ENCODE data around the gene PTTG2.

- TF ChIP-seq CTCF (IDR thresholded peaks at IDR 0.05; ENCODE audit: poor library complexity) (no peak), EZH2phosphoT487 (IDR thresholded peaks at IDR 0.05; ENCODE audit: low read depth, severe bottlenecking, unreplicated experiment) (no peak), EZH2 (IDR thresholded peaks at IDR 0.05; ENCODE audit: borderline replicate concordance) (no peak)
Observed at GRCh38 chr4:37990731-37991245, 30.6 kb downstream of the PTTG2 start.
